Endothelial cell of umbilical vein (primary cell): Measurements from ENCODE around the gene RAB42. TPM values are rescaled to one million over a fixed set of nuclear protein-coding genes. Genes with fewer than 3 reads are reported as not detected.
"Not testable (repeated sequence)": the region's sequence is repeated elsewhere in the genome, so short reads cannot be mapped to it uniquely, and the experiment has no call there.

Source experiments
- BruUV-seq: library from RNA; stranded (reverse); fragments of 400-500 nt; replicated peaks from 2 replicates; lab custom pipeline; 2021; lab: Mats Ljungman, UMichigan
- CTCF ChIA-PET: fragments of 300-600, 350-600 bp; sonication (Branson Sonifier 250); formaldehyde crosslinking; loops from one replicate; lab custom pipeline; 2021; ENCODE audit warnings: antibody characterized with exemption, inconsistent platforms; lab: Charles Lee
- POLR2A ChIA-PET: fragments of 300-600, 350-600 bp; sonication (Branson Sonifier 250); formaldehyde crosslinking; loops from one replicate; lab custom pipeline; 2021; ENCODE audit warnings: antibody characterized with exemption, inconsistent platforms; lab: Charles Lee
- DNase-seq: peaks from one replicate; pipeline ENCODE4 v3.0.0-alpha.2; 2011; ENCODE audit warnings: low read depth, low spot score
- FAIRE-seq: peaks from 2 replicates; lab custom pipeline; 2011; peaks lifted over from hg19 to GRCh38; lab: Jason Lieb, UNC
- H2AFZ ChIP-seq: 2 replicates; pipeline ENCODE4 v1.6.0; 2012; ENCODE audit warnings: low read depth, low read length, control low read depth, inconsistent platforms
- H3K27ac ChIP-seq: 2 replicates; pipeline ENCODE4 v1.5.1; 2011; ENCODE audit warnings: low read depth, mild to moderate bottlenecking, control low read depth, low read length, moderate library complexity; ENCODE audit not compliant: insufficient read depth
- H3K27me3 ChIP-seq, 2 experiments: 2 replicates each; pipeline versions ENCODE4 v1.6.0 to v1.6.1; 2011; ENCODE audit warnings: low read length in 2 of 2, mixed read lengths in 1 of 2; ENCODE audit not compliant: control insufficient read depth in 2 of 2, insufficient read depth in 2 of 2
- H3K36me3 ChIP-seq, 2 experiments: 2 replicates in 1 of 2; 3 replicates in 1 of 2; pipeline ENCODE4 v1.5.1; 2011; ENCODE audit warnings: low read length in 2 of 2, mild to moderate bottlenecking in 1 of 2, moderate library complexity in 1 of 2; ENCODE audit not compliant: control insufficient read depth in 2 of 2, insufficient read depth in 2 of 2; ENCODE audit errors: extremely low read depth in 1 of 2
- H3K4me1 ChIP-seq: 3 replicates; pipeline ENCODE4 v1.5.1; 2011; ENCODE audit warnings: mild to moderate bottlenecking, low read length; ENCODE audit not compliant: control insufficient read depth, insufficient read depth; ENCODE audit errors: extremely low read depth
- H3K4me2 ChIP-seq: 2 replicates; pipeline ENCODE4 v1.6.1; 2011; ENCODE audit warnings: low read length, control low read depth, mixed read lengths; ENCODE audit not compliant: insufficient read depth
- H3K4me3 ChIP-seq, 3 experiments: fragments of 200-600 bp in 1 of 3; sonication (generic), shearing (Covaris generic) in 1 of 3; replicated peaks in 1 of 3; 2 replicates each; pipeline ENCODE4 v1.5.1; 2011 to 2016; ENCODE audit warnings: control low read depth in 3 of 3, low read length in 3 of 3, mild to moderate bottlenecking in 2 of 3, inconsistent platforms in 1 of 3, low read depth in 1 of 3, moderate library complexity in 1 of 3; ENCODE audit not compliant: insufficient read depth in 1 of 3
- H3K79me2 ChIP-seq: 2 replicates; pipeline ENCODE4 v1.6.0; 2012; ENCODE audit warnings: low read length, inconsistent platforms; ENCODE audit not compliant: control insufficient read depth, insufficient read depth
- H3K9ac ChIP-seq: replicated peaks from 2 replicates; pipeline ENCODE3; 2011; ENCODE audit warnings: low read length, control low read depth; ENCODE audit not compliant: insufficient read depth; ENCODE audit errors: extremely low read depth
- H3K9me1 ChIP-seq: replicated peaks from 3 replicates; pipeline ENCODE4 v1.6.0; 2011; ENCODE audit warnings: mild to moderate bottlenecking, low read length; ENCODE audit not compliant: control insufficient read depth, insufficient read depth; ENCODE audit errors: extremely low read depth
- H3K9me3 ChIP-seq: replicated peaks from 2 replicates; pipeline ENCODE4 v1.5.1; 2012; ENCODE audit warnings: low read length, inconsistent platforms; ENCODE audit not compliant: control insufficient read depth, insufficient read depth
- H4K20me1 ChIP-seq: replicated peaks from 2 replicates; pipeline ENCODE3; 2011; ENCODE audit warnings: mild to moderate bottlenecking, low read length; ENCODE audit not compliant: control insufficient read depth, insufficient read depth; ENCODE audit errors: extremely low read depth
- EZH2 ChIP-seq: IDR thresholded peaks from 2 replicates; pipeline ENCODE4 v1.6.1; 2012; ENCODE audit warnings: borderline replicate concordance, low read depth, mild to moderate bottlenecking, moderate library complexity, low read length, inconsistent platforms; ENCODE audit not compliant: severe bottlenecking
- FOS ChIP-seq: IDR thresholded peaks from 2 replicates; pipeline ENCODE4 v1.6.1; 2011; ENCODE audit warnings: mild to moderate bottlenecking, low read length, moderate library complexity, borderline replicate concordance; ENCODE audit not compliant: insufficient read depth
- MYC ChIP-seq: IDR thresholded peaks from one replicate; pipeline ENCODE4 v1.6.1; 2011; ENCODE audit warnings: mild to moderate bottlenecking, low read depth, low read length
- POLR2AphosphoS5 ChIP-seq: IDR thresholded peaks from 2 replicates; pipeline ENCODE4 v1.6.1; 2012; ENCODE audit warnings: low read depth, mild to moderate bottlenecking, control low read depth, low read length, moderate library complexity; ENCODE audit not compliant: insufficient read depth
- dilution Hi-C: fragments of 300-500 bp; cut with MboI; formaldehyde crosslinking; loops from one replicate; pipeline ENCODE4 v1.15.0; 2019; ENCODE audit warnings: low sequenced_read_pairs; ENCODE audit not compliant: extremely low pct_ligation_motif_present
- intact Hi-C: fragments of 100-400 bp; cut with micrococcal nuclease; formaldehyde crosslinking; loops from one replicate; pipeline ENCODE4 v1.10.0; 2022
- polyA plus RNA-seq, 4 experiments: library from polyadenylated mRNA; depleted of rRNA in 3 of 4; stranded (reverse) in 3 of 4; unstranded in 1 of 4; fragments of >200 nt; gene quantifications; 2 replicates each; pipeline versions ENCODE4 v1.2.1 to v1.2.3, GENCODE V29; 2011 to 2012; ENCODE audit warnings: missing spikeins in 1 of 4
- total RNA-seq: library from RNA; stranded (reverse); gene quantifications from 2 replicates; pipeline ENCODE4 v1.2.3, GENCODE V29; 2021
- TF ChIP-seq, protein P1 (sequence below): IDR thresholded peaks from 2 replicates; pipeline ENCODE4 v1.6.1; 2011; ENCODE audit not compliant: insufficient read depth, insufficient read length

The RAB42 gene
- total and polyA plus RNA-seq, 2 donors (not counting 3 experiments of a cell fraction or from before 2014, with no cell fraction given): 1.2 to 1.8 TPM

DNA sequence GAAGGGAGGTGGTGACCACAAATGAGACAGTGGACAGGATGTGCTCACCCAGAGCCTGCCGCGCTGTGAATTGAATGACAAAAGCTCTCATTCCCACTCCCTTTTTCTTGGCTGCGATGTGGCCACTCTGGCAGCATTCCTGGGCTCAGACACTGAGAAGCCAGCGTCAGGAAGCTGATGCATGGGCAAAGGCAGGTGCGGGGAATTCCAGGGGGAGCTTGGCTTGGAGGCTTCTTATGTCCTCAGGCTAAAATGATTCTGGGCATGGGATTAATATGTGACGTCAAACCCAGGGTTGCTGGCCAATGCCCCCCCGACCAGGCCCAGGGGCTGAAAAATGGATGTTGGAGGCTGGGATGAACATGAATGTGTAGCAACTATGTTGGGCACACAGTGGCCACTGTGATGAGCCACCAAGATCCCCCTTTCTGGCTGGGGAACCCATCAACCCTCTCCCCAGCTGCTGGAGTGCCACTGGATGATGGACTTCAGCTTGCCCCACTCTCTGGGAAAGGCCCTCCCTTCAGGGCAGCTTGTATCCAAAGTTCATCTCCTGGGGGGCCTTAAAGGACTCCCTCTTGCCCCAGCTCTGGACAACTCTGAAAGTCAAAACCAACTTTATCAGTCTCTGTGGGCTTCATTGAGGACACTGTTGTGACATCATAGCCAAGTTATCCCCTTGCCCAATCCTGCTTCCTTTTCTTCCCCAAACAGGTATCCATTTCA is 2.8 kb downstream of the RAB42 start:
- H3K9me3 ChIP-seq, H3K79me2 ChIP-seq, H3K4me3 ChIP-seq, H3K36me3 ChIP-seq, H3K9ac ChIP-seq, H3K27ac ChIP-seq, H3K4me1 ChIP-seq, H3K4me2 ChIP-seq, intact Hi-C loops, dilution Hi-C loops, DNase-seq, H3K9me1 ChIP-seq, H2AFZ ChIP-seq, H3K27me3 ChIP-seq, BruUV-seq, H4K20me1 ChIP-seq: not testable (repeated sequence)
- ChIA-PET CTCF (interaction anchor here (0.7 kb wide), 1 partner anchor 8 kb away, joined by 3 read pairs; no protein-coding TSS in a partner anchor), POLR2A (interaction anchor here (0.7 to 1.0 kb wide), 2 partner anchors 13 to 77 kb away, joined by 3 to 4 read pairs; no protein-coding TSS in a partner anchor)
- peak; percentile 55 for FAIRE-seq

DNA sequence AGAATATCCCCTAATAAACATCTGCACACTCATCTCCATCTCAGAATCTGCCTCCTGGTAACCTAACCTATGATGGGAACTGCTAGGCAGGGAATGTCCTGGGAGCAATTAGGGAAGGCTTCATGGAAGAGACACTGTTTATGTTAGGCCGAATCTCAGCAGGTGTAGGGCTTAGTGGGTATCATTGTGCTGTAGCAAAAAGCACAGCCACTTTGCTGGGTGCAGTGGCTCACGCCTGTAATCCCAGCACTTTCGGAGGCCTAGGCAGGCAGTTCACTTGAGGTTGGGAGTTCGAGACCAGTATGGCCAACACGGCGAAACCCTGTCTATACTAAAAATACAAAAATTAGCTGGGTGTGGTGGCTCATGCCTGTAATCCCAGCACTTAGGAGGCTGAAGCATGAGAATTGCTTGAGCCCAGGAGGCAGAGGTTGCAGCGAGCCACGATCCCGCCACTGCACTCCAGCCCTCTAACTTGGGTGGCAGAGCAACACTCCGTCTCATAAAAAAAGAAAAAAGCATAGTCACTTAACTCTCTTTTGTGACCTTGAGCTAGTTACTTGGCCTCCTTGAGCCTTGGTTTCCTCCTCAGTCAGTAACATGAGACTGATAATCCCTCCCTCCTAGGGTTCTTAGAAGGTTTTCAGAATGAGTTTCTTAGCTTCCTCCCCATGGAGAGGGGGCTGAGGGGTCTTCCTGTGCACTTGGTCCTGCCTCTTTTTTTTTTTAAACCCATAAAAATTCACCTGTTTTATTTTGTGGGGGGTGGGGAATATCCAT is 3.5 kb downstream of the RAB42 start:
- no peaks in the 10 kb centered on the region for H3K9me3 ChIP-seq
- TF ChIP-seq EZH2 (no peak), MYC (no peak), FOS (no peak), POLR2AphosphoS5 (no peak)
- TF ChIP-seq, protein P1, sequence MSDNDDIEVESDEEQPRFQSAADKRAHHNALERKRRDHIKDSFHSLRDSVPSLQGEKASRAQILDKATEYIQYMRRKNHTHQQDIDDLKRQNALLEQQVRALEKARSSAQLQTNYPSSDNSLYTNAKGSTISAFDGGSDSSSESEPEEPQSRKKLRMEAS: no peak
- dilution Hi-C loops: no loop called here
- ChIA-PET CTCF (interaction anchor here (1.0 to 1.6 kb wide), 2 partner anchors 236 to 282 kb away, joined by 3 to 5 read pairs; no protein-coding TSS in a partner anchor), POLR2A (interaction anchor here (0.7 kb wide), 1 partner anchor 13 kb away, joined by 3 read pairs; no protein-coding TSS in a partner anchor)
- H3K27ac ChIP-seq: no peak overlapping the region
- H3K9ac ChIP-seq: no peak overlapping the region
- H3K4me1 ChIP-seq: peaks cover 3% of the 10 kb centered on the region
- H4K20me1 ChIP-seq: no peaks in the 10 kb centered on the region
- no peak overlapping the region for H3K4me3 ChIP-seq
- FAIRE-seq (peak; percentile 15), DNase-seq (no peak)
- H3K79me2 ChIP-seq: no peaks in the 10 kb centered on the region
- H2AFZ ChIP-seq: no peak overlapping the region
- intact Hi-C loops: no loop called here
- H3K4me2 ChIP-seq: no peak overlapping the region
- no peaks in the 10 kb centered on the region for H3K9me1 ChIP-seq
- no peaks in the 10 kb centered on the region for H3K36me3 ChIP-seq
- BruUV-seq: no TSS peak
- H3K27me3 ChIP-seq: no peaks in the 10 kb centered on the region

DNA sequence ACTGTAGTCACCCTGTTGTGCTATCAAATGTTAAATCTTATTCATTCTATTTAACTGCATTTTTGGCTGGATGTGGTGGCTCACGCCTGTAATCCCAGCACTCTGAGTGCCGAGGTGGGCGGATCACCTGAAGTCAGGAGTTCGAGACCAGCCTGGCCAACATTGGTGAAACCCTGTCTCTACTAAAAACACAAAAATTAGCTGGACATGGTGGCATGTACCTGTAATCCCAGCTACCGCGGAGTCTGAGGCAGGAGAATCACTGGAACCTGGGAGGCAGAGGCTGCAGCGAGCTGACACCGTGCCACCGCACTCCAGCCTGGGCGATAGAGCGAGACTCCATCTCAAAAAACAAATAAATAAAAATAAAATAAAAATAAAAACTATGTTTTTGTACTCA is 4.2 kb downstream of the RAB42 start:
- dilution Hi-C loops, H4K20me1 ChIP-seq, DNase-seq, H3K9ac ChIP-seq, H3K4me2 ChIP-seq, BruUV-seq, H3K27me3 ChIP-seq, H3K9me1 ChIP-seq, H2AFZ ChIP-seq, H3K27ac ChIP-seq, H3K4me1 ChIP-seq, FAIRE-seq, H3K79me2 ChIP-seq, intact Hi-C loops, H3K4me3 ChIP-seq, H3K9me3 ChIP-seq, H3K36me3 ChIP-seq: not testable (repeated sequence)
- ChIA-PET POLR2A (interaction anchor here (0.7 kb wide), 2 partner anchors 13 to 155 kb away, joined by 3 to 4 read pairs; no protein-coding TSS in a partner anchor), CTCF (interaction anchor here (0.9 to 1.6 kb wide), 3 partner anchors 15 to 281 kb away, joined by 3 to 5 read pairs (median 3); no protein-coding TSS in a partner anchor)
